ENCODE measurements around the gene MARCHF6.

GRCh38 chr5:10324518-10325370 is 28.8 kb upstream of the MARCHF6 start:
- TF ChIP-seq CTCF (IDR thresholded peaks at IDR 0.05) (no peak), POLR2A (IDR thresholded peaks at IDR 0.05) (no peak)

All from esophagus squamous epithelium (tissue), 4 donors.